Breast epithelium (tissue), 3 donors: ENCODE results near the gene GPATCH2.

Source experiments
- POLR2A ChIP-seq: fragments of 450-650 bp; IDR thresholded peaks from one replicate; pipeline ENCODE4 v1.6.1; 2016; ENCODE audit warnings: antibody characterized with exemption, mild to moderate bottlenecking, moderate library complexity
- TF ChIP-seq, protein P1 (sequence below), 3 donors: fragments of 450-650 bp; IDR thresholded peaks; one replicate each; pipeline ENCODE4 v1.5.1; 2016 to 2017; ENCODE audit warnings: antibody characterized with exemption in 3 of 3, mild to moderate bottlenecking in 3 of 3, moderate library complexity in 3 of 3

DNA sequence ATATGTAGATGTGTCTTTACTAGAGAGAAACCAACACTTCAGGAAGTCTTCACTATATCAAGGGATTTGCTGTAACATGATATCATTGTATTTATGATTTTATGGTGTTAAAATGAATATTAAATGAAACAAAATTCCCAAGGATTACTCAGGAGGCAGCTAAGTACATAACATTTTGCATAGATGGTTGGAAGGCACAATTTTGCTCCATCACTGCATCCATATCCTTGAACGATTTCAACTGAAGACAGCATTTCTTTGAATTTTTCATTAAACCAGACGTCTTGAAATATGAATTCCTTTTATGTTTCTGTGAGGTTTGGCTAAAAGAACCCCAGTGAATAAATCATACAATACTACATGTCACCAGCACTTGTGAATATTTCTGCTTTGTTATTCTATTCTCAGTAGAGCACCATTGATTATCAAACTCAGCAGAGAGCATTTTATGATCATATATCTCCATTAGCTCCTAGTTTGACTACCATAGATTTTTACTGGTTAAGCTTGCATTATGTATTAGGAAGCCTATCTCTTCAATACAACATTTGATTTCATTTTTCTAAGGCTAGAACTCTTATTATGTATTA lies 37.6 kb upstream of the GPATCH2 start:
- no peak for TF ChIP-seq POLR2A
- TF ChIP-seq, protein P1, sequence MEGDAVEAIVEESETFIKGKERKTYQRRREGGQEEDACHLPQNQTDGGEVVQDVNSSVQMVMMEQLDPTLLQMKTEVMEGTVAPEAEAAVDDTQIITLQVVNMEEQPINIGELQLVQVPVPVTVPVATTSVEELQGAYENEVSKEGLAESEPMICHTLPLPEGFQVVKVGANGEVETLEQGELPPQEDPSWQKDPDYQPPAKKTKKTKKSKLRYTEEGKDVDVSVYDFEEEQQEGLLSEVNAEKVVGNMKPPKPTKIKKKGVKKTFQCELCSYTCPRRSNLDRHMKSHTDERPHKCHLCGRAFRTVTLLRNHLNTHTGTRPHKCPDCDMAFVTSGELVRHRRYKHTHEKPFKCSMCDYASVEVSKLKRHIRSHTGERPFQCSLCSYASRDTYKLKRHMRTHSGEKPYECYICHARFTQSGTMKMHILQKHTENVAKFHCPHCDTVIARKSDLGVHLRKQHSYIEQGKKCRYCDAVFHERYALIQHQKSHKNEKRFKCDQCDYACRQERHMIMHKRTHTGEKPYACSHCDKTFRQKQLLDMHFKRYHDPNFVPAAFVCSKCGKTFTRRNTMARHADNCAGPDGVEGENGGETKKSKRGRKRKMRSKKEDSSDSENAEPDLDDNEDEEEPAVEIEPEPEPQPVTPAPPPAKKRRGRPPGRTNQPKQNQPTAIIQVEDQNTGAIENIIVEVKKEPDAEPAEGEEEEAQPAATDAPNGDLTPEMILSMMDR (IDR thresholded peaks at IDR 0.05), result no peak
